ENCODE data around the gene NTRK2. TPM values are rescaled to one million over a fixed set of nuclear protein-coding genes. Genes with fewer than 3 reads are reported as not detected.
A peak's percentile ranks its signal among the peaks of the same experiment; 100 is the strongest.

The NTRK2 gene
- total RNA-seq, 4 donors from 2014 or later, result 2.9 to 15.9 (median 8.4) TPM

- Histone ChIP-seq H3K4me3 (no peak overlapping the region), H3K27me3 (no peaks in the 10 kb centered on the region)
Observed at GRCh38 chr9:84846906-84847305, 177.4 kb downstream of the NTRK2 start.

GRCh38 chr9:84849049-84849448 lies 179.5 kb downstream of the NTRK2 start:
- 77 to 100% methylated on average over 2 of the region's 2 CpGs for WGBS, 2 donors
- no peaks in the 10 kb centered on the region for H3K9me3 ChIP-seq
- TF ChIP-seq POLR2A (IDR thresholded peaks at IDR 0.05) (no peak), CTCF (IDR thresholded peaks at IDR 0.05) (no peak)
- H3K27me3 ChIP-seq, result no peaks in the 10 kb centered on the region
- no peaks in the 10 kb centered on the region for H3K36me3 ChIP-seq
- intact Hi-C loops (cut with DNase I), result no loop called here
- no peak overlapping the region for H3K27ac ChIP-seq
- H3K4me3 ChIP-seq, result no peak overlapping the region
- DNase-seq, result no peak
- peaks cover 12 to 39% (median 15%) of the 10 kb centered on the region in 3 donors for H3K4me1 ChIP-seq

More at GRCh38 chr9:84846906-84847305, 177.4 kb downstream of the NTRK2 start:
- Histone ChIP-seq H3K36me3 (no peaks in the 10 kb centered on the region), H3K9me3 (no peaks in the 10 kb centered on the region), H3K4me1 (peaks cover 5 to 27% (median 8%) of the 10 kb centered on the region in 3 donors), H3K27ac (no peak overlapping the region)
- intact Hi-C loops (cut with DNase I), result no loop called here
- no peak for TF ChIP-seq POLR2A (IDR thresholded peaks at IDR 0.05)
- no peak for TF ChIP-seq CTCF (IDR thresholded peaks at IDR 0.05)
- DNase-seq, result no peak

GRCh38 chr9:84850830-84851392 lies 181.4 kb downstream of the NTRK2 start:
- Histone ChIP-seq H3K9me3 (no peaks in the 10 kb centered on the region), H3K27ac (no peak overlapping the region), H3K4me1 (peaks cover 12 to 42% (median 18%) of the 10 kb centered on the region in 3 donors), H3K4me3 (no peak overlapping the region), H3K27me3 (no peaks in the 10 kb centered on the region), H3K36me3 (no peaks in the 10 kb centered on the region)
- intact Hi-C loops (cut with DNase I), result no loop called here
- no peak for DNase-seq
- WGBS, 2 donors, result 90 to 93% methylated on average over 2 to 4 of the region's 4 CpGs
- TF ChIP-seq CTCF (IDR thresholded peaks at IDR 0.05) (no peak), POLR2A (IDR thresholded peaks at IDR 0.05) (no peak)

- H3K9me3 ChIP-seq, result no peaks in the 10 kb centered on the region
- no peaks in the 10 kb centered on the region for H3K27me3 ChIP-seq
- no peak for TF ChIP-seq CTCF (IDR thresholded peaks at IDR 0.05)
- TF ChIP-seq POLR2A (IDR thresholded peaks at IDR 0.05), result no peak
- 22 to 23% methylated on average over 9 to 10 of the region's 10 CpGs for WGBS, 2 donors
- H3K27ac ChIP-seq, result peak overlapping the region in 1 of 4 donors; percentile 42
- intact Hi-C loops (cut with DNase I), result no loop called here
- peaks cover 12 to 33% (median 20%) of the 10 kb centered on the region in 3 donors for H3K4me1 ChIP-seq
- DNase-seq, result no peak
- H3K36me3 ChIP-seq, result no peaks in the 10 kb centered on the region
- no peak overlapping the region for H3K4me3 ChIP-seq
Observed at GRCh38 chr9:84851935-84852585, 182.5 kb downstream of the NTRK2 start.

- DNase-seq, result no peak
- Histone ChIP-seq H3K4me3 (no peak overlapping the region), H3K4me1 (peaks cover 12 to 33% (median 19%) of the 10 kb centered on the region in 3 donors), H3K27ac (peak overlapping the region in 1 of 4 donors; percentile 42), H3K9me3 (no peaks in the 10 kb centered on the region), H3K27me3 (no peaks in the 10 kb centered on the region), H3K36me3 (no peaks in the 10 kb centered on the region)
- WGBS, 2 donors, result 57 to 92% methylated on average over 1 of the region's 1 CpG
- TF ChIP-seq POLR2A (IDR thresholded peaks at IDR 0.05) (no peak), CTCF (IDR thresholded peaks at IDR 0.05) (no peak)
- intact Hi-C loops (cut with DNase I), result no loop called here
Observed at GRCh38 chr9:84852617-84853301, 183.2 kb downstream of the NTRK2 start.
